ENCODE measurements around the gene GLIS1. TPM values are rescaled to one million over a fixed set of nuclear protein-coding genes. Genes with fewer than 3 reads are reported as not detected.

The GLIS1 gene
- polyA plus RNA-seq, 3 donors = not detected

- H3K27ac Mint-ChIP-seq = no peak overlapping the region
- H3K4me1 Mint-ChIP-seq = no peaks in the 10 kb centered on the region
- intact Hi-C loops (cut with micrococcal nuclease) = no loop called here
Observed at GRCh38 chr1:53625049-53625448, 113.9 kb downstream of the GLIS1 start.

DNA sequence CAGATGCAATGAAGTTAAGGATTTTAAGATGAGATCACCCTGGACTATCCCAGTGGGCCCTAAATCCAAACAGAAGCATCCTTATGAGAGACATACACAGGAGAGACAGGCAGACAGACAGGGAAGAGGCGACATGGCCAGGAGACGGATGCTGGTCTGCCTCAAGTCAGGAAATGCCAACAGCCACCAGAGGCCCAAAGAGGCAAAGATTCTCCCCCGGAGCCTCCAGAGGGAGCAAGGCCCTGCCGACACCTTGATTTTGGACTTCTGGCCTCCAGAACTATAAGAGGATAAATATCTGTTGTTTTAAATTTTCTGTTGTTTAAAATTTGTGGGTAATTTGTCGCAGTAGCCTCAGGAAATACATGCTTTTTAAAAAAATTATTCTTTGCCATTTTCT, 116.4 kb downstream of the GLIS1 start:
- WGBS (ENCODE audit: insufficient coverage) = 93% methylated on average over 3 of the region's 5 CpGs
- no peak overlapping the region for H3K27ac Mint-ChIP-seq
- TF ChIP-seq, protein P1, sequence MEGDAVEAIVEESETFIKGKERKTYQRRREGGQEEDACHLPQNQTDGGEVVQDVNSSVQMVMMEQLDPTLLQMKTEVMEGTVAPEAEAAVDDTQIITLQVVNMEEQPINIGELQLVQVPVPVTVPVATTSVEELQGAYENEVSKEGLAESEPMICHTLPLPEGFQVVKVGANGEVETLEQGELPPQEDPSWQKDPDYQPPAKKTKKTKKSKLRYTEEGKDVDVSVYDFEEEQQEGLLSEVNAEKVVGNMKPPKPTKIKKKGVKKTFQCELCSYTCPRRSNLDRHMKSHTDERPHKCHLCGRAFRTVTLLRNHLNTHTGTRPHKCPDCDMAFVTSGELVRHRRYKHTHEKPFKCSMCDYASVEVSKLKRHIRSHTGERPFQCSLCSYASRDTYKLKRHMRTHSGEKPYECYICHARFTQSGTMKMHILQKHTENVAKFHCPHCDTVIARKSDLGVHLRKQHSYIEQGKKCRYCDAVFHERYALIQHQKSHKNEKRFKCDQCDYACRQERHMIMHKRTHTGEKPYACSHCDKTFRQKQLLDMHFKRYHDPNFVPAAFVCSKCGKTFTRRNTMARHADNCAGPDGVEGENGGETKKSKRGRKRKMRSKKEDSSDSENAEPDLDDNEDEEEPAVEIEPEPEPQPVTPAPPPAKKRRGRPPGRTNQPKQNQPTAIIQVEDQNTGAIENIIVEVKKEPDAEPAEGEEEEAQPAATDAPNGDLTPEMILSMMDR (IDR thresholded peaks at IDR 0.05) = no peak
- no peaks in the 10 kb centered on the region for H3K36me3 ChIP-seq (replicated peaks in 1 of 2; ENCODE audit: control insufficient read depth in 1 of 2, insufficient read depth in 2 of 2, low read length in 2 of 2)
- no peaks in the 10 kb centered on the region for H3K9me3 ChIP-seq (replicated peaks in 1 of 2; ENCODE audit: control insufficient read depth in 1 of 2, insufficient read depth in 1 of 2, low read length in 2 of 2)
- peaks cover 0 to 3% (median 1%) of the 10 kb centered on the region in 3 donors for H3K27me3 Mint-ChIP-seq (ENCODE audit: low read depth in 3 of 3)
- intact Hi-C loops (cut with micrococcal nuclease) = no loop called here
- H3K27ac ChIP-seq (ENCODE audit: low read depth in 1 of 2, low read length in 2 of 2) = no peak overlapping the region
- no peaks in the 10 kb centered on the region for H3K9me3 Mint-ChIP-seq
- no peak overlapping the region for H3K4me3 Mint-ChIP-seq
- DNase-seq = no peak
- H3K4me3 ChIP-seq (replicated peaks in 1 of 3; ENCODE audit: low read depth in 2 of 3, low read length in 3 of 3) = no peak overlapping the region
- H3K4me2 ChIP-seq (replicated peaks; ENCODE audit: extremely low read depth, low read length, poor library complexity, severe bottlenecking) = no peak overlapping the region
- H3K9ac ChIP-seq (ENCODE audit: insufficient read depth, low read length, poor library complexity, severe bottlenecking) = no peak overlapping the region
- H3K4me1 ChIP-seq (ENCODE audit: control insufficient read depth in 1 of 2, insufficient read depth in 2 of 2, low read length in 2 of 2) = no peaks in the 10 kb centered on the region
- H3K4me1 Mint-ChIP-seq = no peaks in the 10 kb centered on the region
- no peaks in the 10 kb centered on the region for H3K79me2 ChIP-seq (ENCODE audit: insufficient read depth, low read length)
- H2AFZ ChIP-seq (ENCODE audit: insufficient read depth, low read depth, low read length, poor library complexity, severe bottlenecking) = no peak overlapping the region
- no peaks in the 10 kb centered on the region for H3K27me3 ChIP-seq (ENCODE audit: control insufficient read depth in 2 of 2, insufficient read depth in 2 of 2, low read length in 2 of 2)
- no peaks in the 10 kb centered on the region for H4K20me1 ChIP-seq (ENCODE audit: insufficient read depth, low read length)
- H3K36me3 Mint-ChIP-seq = no peaks in the 10 kb centered on the region

More at GRCh38 chr1:53625049-53625448, 113.9 kb downstream of the GLIS1 start:
- H3K9me3 ChIP-seq (replicated peaks in 1 of 2; ENCODE audit: control insufficient read depth in 1 of 2, insufficient read depth in 1 of 2, low read length in 2 of 2) = no peaks in the 10 kb centered on the region
- H3K27ac ChIP-seq (ENCODE audit: low read depth in 1 of 2, low read length in 2 of 2) = no peak overlapping the region
- H3K27me3 ChIP-seq (ENCODE audit: control insufficient read depth in 2 of 2, insufficient read depth in 2 of 2, low read length in 2 of 2) = no peaks in the 10 kb centered on the region
- Mint-ChIP-seq H3K4me3 (no peak overlapping the region), H3K36me3 (no peaks in the 10 kb centered on the region), H3K27me3 (ENCODE audit: low read depth in 3 of 3) (peaks cover 0 to 3% (median 1%) of the 10 kb centered on the region in 3 donors), H3K9me3 (no peaks in the 10 kb centered on the region)
- H4K20me1 ChIP-seq (ENCODE audit: insufficient read depth, low read length) = no peaks in the 10 kb centered on the region
- H3K9ac ChIP-seq (ENCODE audit: insufficient read depth, low read length, poor library complexity, severe bottlenecking) = no peak overlapping the region
- H2AFZ ChIP-seq (ENCODE audit: insufficient read depth, low read depth, low read length, poor library complexity, severe bottlenecking) = no peak overlapping the region
- no peaks in the 10 kb centered on the region for H3K4me1 ChIP-seq (ENCODE audit: control insufficient read depth in 1 of 2, insufficient read depth in 2 of 2, low read length in 2 of 2)
- H3K4me2 ChIP-seq (replicated peaks; ENCODE audit: extremely low read depth, low read length, poor library complexity, severe bottlenecking) = no peak overlapping the region
- 100% methylated on average over 2 of the region's 2 CpGs for WGBS (ENCODE audit: insufficient coverage)
- no peaks in the 10 kb centered on the region for H3K79me2 ChIP-seq (ENCODE audit: insufficient read depth, low read length)
- no peak overlapping the region for H3K4me3 ChIP-seq (replicated peaks in 1 of 3; ENCODE audit: low read depth in 2 of 3, low read length in 3 of 3)
- DNase-seq = no peak
- TF ChIP-seq, protein P1 (IDR thresholded peaks at IDR 0.05) = no peak
- no peaks in the 10 kb centered on the region for H3K36me3 ChIP-seq (replicated peaks in 1 of 2; ENCODE audit: control insufficient read depth in 1 of 2, insufficient read depth in 2 of 2, low read length in 2 of 2)
